SJCRH30 (cell line): ENCODE measurements around the gene BTNL8. TPM values are rescaled to one million over a fixed set of nuclear protein-coding genes. Genes with fewer than 3 reads are reported as not detected.

Experiments used
- DNase-seq, 2 experiments: peaks; one replicate each; pipeline ENCODE4 v3.0.0-alpha.2; 2015 to 2020
- H3K27ac ChIP-seq: fragments of 250-450 bp; sonication (Bioruptor Pico); 2 replicates; pipeline ENCODE4 v1.5.1; 2020; ENCODE audit warnings: mild to moderate bottlenecking, moderate library complexity
- H3K27me3 ChIP-seq: fragments of 250-450 bp; sonication (Bioruptor Pico); 2 replicates; pipeline ENCODE4 v1.5.1; 2020; ENCODE audit warnings: mild to moderate bottlenecking, moderate library complexity
- H3K36me3 ChIP-seq: fragments of 250-450 bp; sonication (Bioruptor Pico); 2 replicates; pipeline ENCODE4 v1.5.1; 2020; ENCODE audit warnings: mild to moderate bottlenecking, moderate library complexity
- H3K4me1 ChIP-seq: fragments of 250-450 bp; sonication (Bioruptor Pico); 2 replicates; pipeline ENCODE4 v1.5.1; 2020; ENCODE audit warnings: mild to moderate bottlenecking, moderate library complexity
- H3K4me3 ChIP-seq: fragments of 250-450 bp; sonication (Bioruptor Pico); 2 replicates; pipeline ENCODE4 v1.5.1; 2020; ENCODE audit warnings: mild to moderate bottlenecking, moderate library complexity
- H3K9me3 ChIP-seq: fragments of 250-450 bp; sonication (Bioruptor Pico); replicated peaks from 2 replicates; pipeline ENCODE4 v1.5.1; 2020; ENCODE audit warnings: mild to moderate bottlenecking, moderate library complexity
- total RNA-seq: library from RNA; depleted of rRNA; stranded (reverse); fragments of >200 nt; shearing (Covaris generic); gene quantifications from 2 replicates; pipeline ENCODE4 v1.2.3, GENCODE V29; 2014

BTNL8 gene
- total RNA-seq, 1 experiment from 2014 or later, result not detected

DNA sequence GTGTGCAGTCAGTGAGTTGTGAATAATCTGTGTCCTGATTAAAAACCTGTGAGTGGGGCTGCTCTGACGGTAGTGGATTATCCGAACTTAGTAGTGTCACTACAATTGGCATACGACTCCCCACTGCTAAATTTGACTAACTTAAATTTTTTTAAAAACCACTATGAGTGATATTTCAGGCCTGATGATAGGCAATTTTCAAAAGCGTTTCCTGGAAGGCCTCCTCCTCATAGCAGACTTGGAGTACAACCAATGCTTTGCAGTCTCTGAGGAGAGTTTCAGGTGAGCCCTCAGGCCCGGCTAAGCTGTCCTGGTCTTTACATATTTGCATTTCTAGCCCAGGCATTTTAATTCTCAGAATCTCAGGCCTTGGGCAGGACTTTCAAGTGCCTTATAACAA lies 10.8 kb downstream of the BTNL8 start:
- H3K27ac ChIP-seq, result no peak overlapping the region
- no peaks in the 10 kb centered on the region for H3K27me3 ChIP-seq
- no peaks in the 10 kb centered on the region for H3K4me1 ChIP-seq
- no peaks in the 10 kb centered on the region for H3K9me3 ChIP-seq
- no peak for DNase-seq
- H3K36me3 ChIP-seq, result no peaks in the 10 kb centered on the region
- H3K4me3 ChIP-seq, result no peak overlapping the region

DNA sequence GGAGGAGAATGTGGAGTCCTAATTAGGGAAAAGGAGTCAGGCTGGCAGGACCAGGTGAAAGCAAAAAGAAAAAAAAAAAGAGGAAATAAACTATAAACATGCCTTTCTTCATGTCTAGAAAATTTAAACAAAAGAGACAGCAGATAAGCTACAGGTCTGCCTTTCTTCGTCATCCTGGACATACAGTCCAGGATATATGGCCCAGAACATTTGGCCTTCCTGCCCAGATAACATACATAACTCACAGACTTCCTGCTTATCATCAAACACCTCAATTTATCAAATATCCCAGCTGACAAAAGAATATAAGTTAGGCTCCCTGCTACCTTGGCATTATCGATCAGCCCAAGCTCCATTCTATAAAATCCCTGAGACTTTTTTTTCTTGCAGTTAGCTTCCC lies 11.2 kb downstream of the BTNL8 start:
- Histone ChIP-seq H3K36me3 (no peaks in the 10 kb centered on the region), H3K27ac (no peak overlapping the region)

GRCh38 chr5:180910735-180911134 lies 11.8 kb downstream of the BTNL8 start:
- no peak overlapping the region for H3K4me3 ChIP-seq
- no peaks in the 10 kb centered on the region for H3K9me3 ChIP-seq
- no peak overlapping the region for H3K27ac ChIP-seq
- H3K4me1 ChIP-seq, result peaks cover 2% of the 10 kb centered on the region; the same call in 1 of the 2 replicates
- no peaks in the 10 kb centered on the region for H3K27me3 ChIP-seq
- no peak for DNase-seq
- H3K36me3 ChIP-seq, result no peaks in the 10 kb centered on the region

More for the DNA sequence above, 11.2 kb downstream of the BTNL8 start:
- DNase-seq, result no peak
- Histone ChIP-seq H3K9me3 (no peaks in the 10 kb centered on the region), H3K27me3 (no peaks in the 10 kb centered on the region), H3K4me3 (no peak overlapping the region), H3K4me1 (no peaks in the 10 kb centered on the region)

GRCh38 chr5:180914646-180915045 lies 15.7 kb downstream of the BTNL8 start:
- H3K4me1 ChIP-seq, result peaks cover 8% of the 10 kb centered on the region; the same call in 1 of the 2 replicates

DNA sequence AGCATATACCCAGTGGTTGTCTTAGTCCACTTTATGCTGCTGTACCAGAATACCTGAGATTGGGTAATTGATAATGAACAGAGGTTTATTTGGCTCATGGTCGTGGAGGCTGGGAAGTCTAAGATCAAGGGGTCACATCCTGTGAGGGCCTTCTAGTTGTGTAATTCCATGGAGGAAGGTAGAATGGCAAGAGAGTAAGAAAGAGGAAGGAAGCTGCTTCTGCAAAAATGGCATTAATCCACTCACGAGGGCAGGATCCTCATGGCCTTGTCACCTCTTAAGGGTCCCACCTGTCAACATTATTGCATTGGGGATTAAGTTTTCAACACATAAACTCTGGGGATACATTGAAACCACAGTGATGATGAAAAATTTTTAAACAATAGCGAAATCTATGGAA lies 17.0 kb downstream of the BTNL8 start:
- peak in 1 of 2 experiments; percentile 13 for DNase-seq
- Histone ChIP-seq H3K27ac (no peak overlapping the region), H3K27me3 (no peaks in the 10 kb centered on the region), H3K9me3 (no peaks in the 10 kb centered on the region), H3K4me3 (no peak overlapping the region), H3K4me1 (peaks cover 8% of the 10 kb centered on the region; the same call in 1 of the 2 replicates), H3K36me3 (no peaks in the 10 kb centered on the region)

More at GRCh38 chr5:180914646-180915045, 15.7 kb downstream of the BTNL8 start:
- H3K36me3 ChIP-seq, result no peaks in the 10 kb centered on the region
- H3K27ac ChIP-seq, result no peak overlapping the region
- H3K9me3 ChIP-seq, result no peaks in the 10 kb centered on the region
- no peaks in the 10 kb centered on the region for H3K27me3 ChIP-seq
- no peak overlapping the region for H3K4me3 ChIP-seq
- DNase-seq, result no peak

DNA sequence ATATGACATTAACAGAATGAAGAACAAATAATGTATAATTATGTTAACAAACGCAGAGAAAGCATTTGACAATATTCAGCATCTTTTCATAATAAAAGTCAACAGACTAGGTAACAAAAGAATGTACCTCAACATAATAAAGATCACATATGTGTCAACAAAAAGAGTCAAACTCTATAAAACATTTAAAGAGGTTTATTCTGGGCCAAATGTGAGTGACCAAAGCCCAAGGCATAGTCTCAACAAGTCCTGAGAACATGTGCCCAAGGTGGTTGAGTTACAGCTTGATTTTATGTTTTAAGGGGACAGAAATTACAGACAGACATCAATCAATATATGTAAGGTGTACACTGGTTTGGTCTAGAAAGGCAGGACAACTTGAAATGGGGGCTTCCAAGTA lies 19.4 kb downstream of the BTNL8 start:
- peaks cover 8% of the 10 kb centered on the region; the same call in 1 of the 2 replicates for H3K4me1 ChIP-seq
- H3K4me3 ChIP-seq, result no peak overlapping the region
- no peaks in the 10 kb centered on the region for H3K27me3 ChIP-seq
- H3K9me3 ChIP-seq, result no peaks in the 10 kb centered on the region
- H3K27ac ChIP-seq, result no peak overlapping the region
- no peak for DNase-seq
- H3K36me3 ChIP-seq, result no peaks in the 10 kb centered on the region

DNA sequence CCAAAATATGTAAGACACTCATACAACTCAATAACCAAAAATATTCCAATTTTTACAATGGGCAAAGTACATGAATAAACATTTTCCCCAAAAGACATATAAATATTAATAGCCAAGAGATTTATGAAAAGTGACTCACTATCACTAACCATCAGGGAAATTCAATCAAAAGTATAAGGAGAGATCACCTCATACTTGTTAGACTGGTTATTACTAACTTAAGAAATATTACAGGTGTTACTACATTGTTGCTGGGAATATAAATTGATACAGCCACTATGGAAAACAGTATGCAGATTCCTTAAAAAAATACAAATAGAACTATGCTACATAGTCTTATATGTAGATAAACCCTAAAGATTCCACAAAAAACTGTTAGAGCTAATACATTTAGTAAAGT lies 21.8 kb downstream of the BTNL8 start:
- H3K4me1 ChIP-seq, result peaks cover 6% of the 10 kb centered on the region; the same call in 1 of the 2 replicates
- H3K27me3 ChIP-seq, result no peaks in the 10 kb centered on the region
- no peak overlapping the region for H3K4me3 ChIP-seq
- no peaks in the 10 kb centered on the region for H3K36me3 ChIP-seq
- H3K27ac ChIP-seq, result no peak overlapping the region
- H3K9me3 ChIP-seq, result 0 out of 2 replicates have a peak, but pooled peaks cover 3% of the 10 kb centered on the region
- DNase-seq, result no peak

DNA sequence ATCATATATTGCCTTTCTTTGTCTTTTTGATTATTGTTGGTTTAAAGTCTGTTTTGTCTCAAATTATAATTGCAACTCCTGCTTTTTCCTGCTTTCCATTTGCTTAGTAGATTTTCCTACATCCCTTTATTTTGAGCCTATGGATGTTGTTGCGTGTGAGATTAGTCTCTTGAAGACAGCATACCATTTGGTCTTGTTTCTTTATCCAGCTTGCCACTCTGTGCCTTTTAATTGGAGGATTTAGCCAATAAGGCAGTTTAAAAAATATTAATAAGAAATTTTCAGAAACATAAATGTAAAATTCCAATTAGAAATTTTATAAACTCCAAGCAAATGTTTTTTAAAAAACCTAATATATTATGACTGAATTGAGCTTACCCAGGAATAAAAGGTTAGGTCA lies 24.0 kb downstream of the BTNL8 start:
- H3K4me3 ChIP-seq, result no peak overlapping the region
- no peaks in the 10 kb centered on the region for H3K36me3 ChIP-seq
- no peaks in the 10 kb centered on the region for H3K4me1 ChIP-seq

GRCh38 chr5:180932660-180933059 lies 33.7 kb downstream of the BTNL8 start:
- H3K36me3 ChIP-seq, result no peaks in the 10 kb centered on the region
- H3K4me1 ChIP-seq, result no peaks in the 10 kb centered on the region
- no peak overlapping the region for H3K27ac ChIP-seq
- H3K27me3 ChIP-seq, result no peaks in the 10 kb centered on the region
- DNase-seq, result no peak
- H3K9me3 ChIP-seq, result no peaks in the 10 kb centered on the region
- no peak overlapping the region for H3K4me3 ChIP-seq

More for the DNA sequence above, 24.0 kb downstream of the BTNL8 start:
- no peak for DNase-seq
- Histone ChIP-seq H3K27ac (no peak overlapping the region), H3K9me3 (0 out of 2 replicates have a peak, but pooled peaks cover 3% of the 10 kb centered on the region), H3K27me3 (no peaks in the 10 kb centered on the region)

GRCh38 chr5:180935203-180935602 lies 36.2 kb downstream of the BTNL8 start:
- Histone ChIP-seq H3K27ac (no peak overlapping the region), H3K9me3 (no peaks in the 10 kb centered on the region), H3K27me3 (no peaks in the 10 kb centered on the region), H3K4me3 (no peak overlapping the region), H3K36me3 (no peaks in the 10 kb centered on the region), H3K4me1 (no peaks in the 10 kb centered on the region)
- peak in 1 of 2 experiments; percentile 0 for DNase-seq

DNA sequence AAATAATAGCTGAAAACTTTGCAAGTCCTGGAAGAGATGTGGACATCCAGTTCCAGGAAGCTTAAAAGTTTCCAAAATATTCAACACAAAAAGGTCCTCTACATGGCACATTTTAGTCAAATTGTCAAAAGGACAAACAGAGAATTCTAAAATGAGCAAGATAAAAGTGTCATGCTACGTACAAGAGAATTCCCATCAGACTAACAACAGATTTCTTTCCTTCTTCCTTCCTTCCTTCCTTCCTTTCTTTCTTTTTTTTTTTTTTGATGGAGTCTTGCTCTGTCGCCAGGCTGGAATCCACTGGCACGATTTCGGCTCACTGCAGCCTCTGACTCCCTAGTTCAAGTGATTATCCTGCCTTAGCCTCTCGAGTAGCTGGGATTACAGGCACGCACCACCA lies 39.3 kb downstream of the BTNL8 start:
- H3K4me3 ChIP-seq, result no peak overlapping the region
- no peaks in the 10 kb centered on the region for H3K27me3 ChIP-seq
- no peak overlapping the region for H3K27ac ChIP-seq
- DNase-seq, result no peak
- no peaks in the 10 kb centered on the region for H3K4me1 ChIP-seq
- H3K36me3 ChIP-seq, result no peaks in the 10 kb centered on the region
- H3K9me3 ChIP-seq, result no peaks in the 10 kb centered on the region

- Histone ChIP-seq H3K36me3 (no peaks in the 10 kb centered on the region), H3K27me3 (no peaks in the 10 kb centered on the region), H3K27ac (no peak overlapping the region), H3K4me3 (no peak overlapping the region), H3K4me1 (no peaks in the 10 kb centered on the region), H3K9me3 (no peaks in the 10 kb centered on the region; the same call in 1 of the 2 replicates)
- no peak for DNase-seq
These were observed 51.5 kb downstream of the BTNL8 start for GRCh38 chr5:180950291-180950949.

DNA sequence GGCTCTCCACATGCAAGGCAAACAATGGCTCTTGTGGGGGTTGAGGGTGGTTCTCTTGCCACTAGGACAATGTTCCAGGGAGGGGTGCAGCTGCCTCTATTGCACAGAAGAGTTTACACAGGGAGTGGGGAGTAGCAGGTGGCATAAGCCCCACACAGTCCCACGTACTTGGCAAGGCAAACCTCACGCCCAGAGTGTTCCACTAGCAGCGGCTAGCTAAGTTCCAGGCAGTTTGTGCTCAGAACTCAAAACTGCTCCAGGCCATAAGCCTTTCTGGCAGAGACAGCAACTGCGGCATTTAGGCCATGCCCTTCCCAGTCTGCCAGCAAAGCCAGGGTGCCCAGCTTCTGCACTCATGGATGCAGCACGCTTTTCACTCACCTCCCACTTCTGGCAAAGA lies 60.7 kb downstream of the BTNL8 start:
- H3K36me3 ChIP-seq, result no peaks in the 10 kb centered on the region
- H3K27ac ChIP-seq, result no peak overlapping the region
- H3K9me3 ChIP-seq, result no peaks in the 10 kb centered on the region
- no peaks in the 10 kb centered on the region for H3K27me3 ChIP-seq
- no peak for DNase-seq
- no peaks in the 10 kb centered on the region for H3K4me1 ChIP-seq
- H3K4me3 ChIP-seq, result no peak overlapping the region

DNA sequence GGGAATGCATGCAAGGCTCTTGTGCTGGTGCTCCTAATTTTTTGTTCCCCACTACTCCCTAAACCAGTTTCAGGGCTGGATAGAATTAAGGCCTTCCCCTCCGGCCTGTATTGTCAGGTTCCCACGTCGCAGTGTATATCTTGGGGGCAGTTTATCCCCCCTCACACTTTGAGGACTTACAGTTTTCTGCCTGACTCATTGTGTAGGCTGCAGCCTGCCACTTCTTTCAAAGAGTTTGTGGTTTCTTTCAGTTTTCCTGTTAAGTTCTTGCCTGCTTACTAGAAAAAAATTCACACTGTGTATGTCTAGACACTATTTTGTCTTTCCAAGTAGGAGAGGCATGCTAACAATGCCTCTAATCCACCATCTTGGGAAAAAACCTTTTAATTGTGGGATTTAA lies 61.2 kb downstream of the BTNL8 start:
- Histone ChIP-seq H3K4me1 (no peaks in the 10 kb centered on the region), H3K27ac (no peak overlapping the region), H3K27me3 (no peaks in the 10 kb centered on the region), H3K9me3 (no peaks in the 10 kb centered on the region), H3K36me3 (no peaks in the 10 kb centered on the region), H3K4me3 (no peak overlapping the region)
- no peak for DNase-seq

DNA sequence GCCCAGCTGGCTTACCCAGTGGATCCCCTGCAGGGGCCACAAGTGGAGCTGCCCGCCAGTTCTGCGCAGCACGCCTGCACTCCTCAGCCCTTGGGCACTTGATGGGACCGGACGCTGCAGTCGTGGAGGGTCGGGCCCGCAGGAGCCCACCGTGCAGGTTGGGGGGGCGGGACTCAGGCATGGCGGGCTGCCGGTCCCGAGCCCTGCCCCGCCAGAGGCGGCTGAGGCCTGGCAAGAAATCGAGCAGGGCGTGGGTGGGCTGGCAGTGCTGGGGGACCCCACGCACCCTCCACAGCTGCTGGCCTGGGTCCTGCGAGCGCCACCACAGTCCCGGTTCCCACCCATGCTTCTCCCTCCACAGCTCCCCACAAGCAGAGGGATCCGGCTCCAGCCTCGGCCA lies 70.4 kb downstream of the BTNL8 start:
- Histone ChIP-seq H3K27me3 (no peaks in the 10 kb centered on the region), H3K4me1 (no peaks in the 10 kb centered on the region), H3K36me3 (no peaks in the 10 kb centered on the region), H3K4me3 (no peak overlapping the region), H3K27ac (no peak overlapping the region), H3K9me3 (no peaks in the 10 kb centered on the region)
- no peak for DNase-seq

DNA sequence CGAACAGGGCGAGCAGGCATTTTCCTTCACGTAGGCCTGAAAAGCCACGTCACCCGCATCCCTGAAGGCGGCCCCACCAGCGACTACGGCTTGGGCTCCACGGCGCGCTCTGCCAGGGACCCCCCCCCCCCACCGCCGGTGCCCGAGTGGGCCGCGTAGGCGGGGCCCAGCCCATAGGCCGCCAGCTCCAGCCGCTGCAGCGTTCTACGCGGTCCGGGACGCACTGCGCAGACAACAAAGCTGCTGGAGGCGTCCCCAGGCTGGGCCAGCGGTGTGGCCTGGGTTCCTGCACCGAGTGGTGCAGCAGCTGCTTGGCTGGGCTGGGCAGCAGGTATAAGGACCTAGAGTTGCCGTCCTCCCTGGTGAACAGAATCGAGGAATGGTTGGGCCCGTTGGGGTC lies 71.4 kb downstream of the BTNL8 start:
- no peak overlapping the region for H3K4me3 ChIP-seq
- no peaks in the 10 kb centered on the region for H3K9me3 ChIP-seq
- H3K27me3 ChIP-seq, result no peaks in the 10 kb centered on the region
- H3K36me3 ChIP-seq, result no peaks in the 10 kb centered on the region
- no peak overlapping the region for H3K27ac ChIP-seq
- DNase-seq, result no peak
- H3K4me1 ChIP-seq, result no peaks in the 10 kb centered on the region
